ENCODE data around the gene FBXW4. TPM values are rescaled to one million over a fixed set of nuclear protein-coding genes. Genes with fewer than 3 reads are reported as not detected.

The FBXW4 gene
- total RNA-seq, 6 experiments from 2014 or later, result 15.1 to 29.5 (median 25.6) TPM

DNA sequence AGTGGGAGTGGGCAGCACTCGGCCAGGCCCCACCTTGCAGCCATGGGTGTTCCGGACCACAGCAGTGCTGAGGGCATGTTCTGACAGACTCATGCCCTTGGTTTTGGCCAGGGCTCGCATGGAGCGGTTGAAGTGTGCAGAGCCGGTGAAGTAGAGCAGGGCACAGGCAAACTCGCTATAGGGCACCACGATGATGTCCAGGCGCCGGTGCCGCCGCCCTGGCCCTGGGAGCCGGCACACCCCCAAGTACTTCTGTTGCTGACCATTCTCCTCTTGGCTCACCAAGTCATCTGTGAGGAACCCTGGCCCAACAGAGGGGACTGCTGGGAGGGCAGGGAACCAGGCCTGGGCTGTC is 115.5 kb downstream of the FBXW4 start:
- Histone ChIP-seq H3K27ac (no peak overlapping the region), H3K4me3 (no peak overlapping the region), H3K36me3 (peaks cover 0 to 20% (median 0%) of the 10 kb centered on the region in 4 donors), H3K27me3 (no peaks in the 10 kb centered on the region), H3K9me3 (no peaks in the 10 kb centered on the region), H3K4me1 (no peaks in the 10 kb centered on the region)
- DNase-seq (no peak), ATAC-seq (no peak)
- no CpG with 5 or more reads among the region's 12 CpGs for WGBS (ENCODE audit: insufficient coverage, low coverage, low lambda C conversion rate, missing lambda C conversion rate)
- intact Hi-C loops (cut with DNase I), result no loop called here
- TF ChIP-seq, protein P1, sequence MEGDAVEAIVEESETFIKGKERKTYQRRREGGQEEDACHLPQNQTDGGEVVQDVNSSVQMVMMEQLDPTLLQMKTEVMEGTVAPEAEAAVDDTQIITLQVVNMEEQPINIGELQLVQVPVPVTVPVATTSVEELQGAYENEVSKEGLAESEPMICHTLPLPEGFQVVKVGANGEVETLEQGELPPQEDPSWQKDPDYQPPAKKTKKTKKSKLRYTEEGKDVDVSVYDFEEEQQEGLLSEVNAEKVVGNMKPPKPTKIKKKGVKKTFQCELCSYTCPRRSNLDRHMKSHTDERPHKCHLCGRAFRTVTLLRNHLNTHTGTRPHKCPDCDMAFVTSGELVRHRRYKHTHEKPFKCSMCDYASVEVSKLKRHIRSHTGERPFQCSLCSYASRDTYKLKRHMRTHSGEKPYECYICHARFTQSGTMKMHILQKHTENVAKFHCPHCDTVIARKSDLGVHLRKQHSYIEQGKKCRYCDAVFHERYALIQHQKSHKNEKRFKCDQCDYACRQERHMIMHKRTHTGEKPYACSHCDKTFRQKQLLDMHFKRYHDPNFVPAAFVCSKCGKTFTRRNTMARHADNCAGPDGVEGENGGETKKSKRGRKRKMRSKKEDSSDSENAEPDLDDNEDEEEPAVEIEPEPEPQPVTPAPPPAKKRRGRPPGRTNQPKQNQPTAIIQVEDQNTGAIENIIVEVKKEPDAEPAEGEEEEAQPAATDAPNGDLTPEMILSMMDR (IDR thresholded peaks at IDR 0.05), result no peak
- TF ChIP-seq POLR2A (IDR thresholded peaks at IDR 0.05), result no peak

DNA sequence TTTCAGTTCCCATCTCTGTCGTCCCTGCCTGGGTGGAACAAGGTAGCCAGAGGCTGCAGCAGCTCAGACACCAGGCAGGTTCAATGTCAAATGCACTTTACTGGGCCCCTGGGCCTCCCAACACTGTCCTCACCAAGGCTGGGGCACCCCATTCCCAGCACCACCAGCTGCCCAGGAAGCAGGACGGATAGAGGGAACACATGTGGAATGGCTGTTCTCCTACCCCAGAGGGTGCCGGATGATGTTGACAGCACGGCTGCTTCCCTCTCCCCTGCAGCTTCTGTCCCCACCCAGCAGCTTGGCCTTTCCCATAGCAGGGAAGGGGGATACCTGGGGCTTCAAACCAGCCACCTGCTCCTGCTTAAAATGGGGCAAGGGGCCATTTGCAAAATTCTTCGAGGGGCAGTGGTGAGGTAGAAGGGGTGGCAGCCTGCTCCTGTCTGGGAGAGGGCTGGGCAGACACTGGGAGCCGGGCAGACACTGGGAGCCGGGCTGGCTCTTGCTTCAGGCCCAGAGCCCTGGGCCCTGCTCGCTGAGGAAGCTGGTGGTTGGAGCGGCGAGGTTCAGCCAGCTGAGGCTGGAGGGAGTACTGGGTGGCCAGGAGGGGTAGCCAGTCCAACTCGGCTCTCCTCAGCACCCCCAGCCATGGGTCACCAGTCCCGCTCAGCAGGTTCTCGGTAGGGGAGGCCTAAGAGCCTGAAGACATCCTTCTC is 116.0 kb downstream of the FBXW4 start:
- peaks cover 0 to 20% (median 0%) of the 10 kb centered on the region in 4 donors for H3K36me3 ChIP-seq
- H3K4me1 ChIP-seq, result no peaks in the 10 kb centered on the region
- WGBS (ENCODE audit: insufficient coverage, low coverage, low lambda C conversion rate, missing lambda C conversion rate), result 80% methylated on average over 1 of the region's 13 CpGs
- no peak for DNase-seq
- TF ChIP-seq, protein P1 (IDR thresholded peaks at IDR 0.05), result no peak
- no peak for TF ChIP-seq POLR2A (IDR thresholded peaks at IDR 0.05)
- H3K9me3 ChIP-seq, result no peaks in the 10 kb centered on the region
- no peak for ATAC-seq
- H3K4me3 ChIP-seq, result no peak overlapping the region
- H3K27me3 ChIP-seq, result no peaks in the 10 kb centered on the region
- intact Hi-C loops (cut with DNase I), result no loop called here
- no peak overlapping the region for H3K27ac ChIP-seq

DNA sequence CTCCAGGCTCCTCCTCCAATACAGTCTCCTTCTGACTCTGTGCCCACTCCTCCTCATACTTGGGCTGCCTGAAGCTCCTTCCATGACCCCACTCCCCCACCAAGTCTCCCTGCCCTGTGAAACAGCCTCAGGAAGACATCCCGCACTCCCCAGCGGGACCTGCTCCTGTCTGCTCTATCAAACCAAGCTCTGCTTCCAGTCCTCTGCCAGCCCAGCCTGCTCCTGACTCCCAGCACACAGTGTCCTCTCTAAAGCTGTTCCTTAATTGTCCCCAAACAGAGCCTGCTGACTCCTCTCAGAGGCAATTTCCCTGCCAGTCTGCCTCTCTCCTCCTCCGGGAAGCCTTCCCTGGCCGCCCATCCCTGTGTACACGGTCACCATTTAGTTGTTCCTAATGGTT is 116.8 kb downstream of the FBXW4 start:
- Histone ChIP-seq H3K27ac (no peak overlapping the region), H3K9me3 (no peaks in the 10 kb centered on the region), H3K4me1 (no peaks in the 10 kb centered on the region), H3K27me3 (no peaks in the 10 kb centered on the region), H3K4me3 (no peak overlapping the region), H3K36me3 (peaks cover 0 to 16% (median 0%) of the 10 kb centered on the region in 4 donors)
- WGBS (ENCODE audit: insufficient coverage, low coverage, low lambda C conversion rate, missing lambda C conversion rate), result 100% methylated on average over 2 of the region's 5 CpGs
- TF ChIP-seq, protein P1 (IDR thresholded peaks at IDR 0.05), result no peak
- no peak for TF ChIP-seq POLR2A (IDR thresholded peaks at IDR 0.05)
- ATAC-seq (no peak), DNase-seq (no peak)
- intact Hi-C loops (cut with DNase I), result no loop called here

DNA sequence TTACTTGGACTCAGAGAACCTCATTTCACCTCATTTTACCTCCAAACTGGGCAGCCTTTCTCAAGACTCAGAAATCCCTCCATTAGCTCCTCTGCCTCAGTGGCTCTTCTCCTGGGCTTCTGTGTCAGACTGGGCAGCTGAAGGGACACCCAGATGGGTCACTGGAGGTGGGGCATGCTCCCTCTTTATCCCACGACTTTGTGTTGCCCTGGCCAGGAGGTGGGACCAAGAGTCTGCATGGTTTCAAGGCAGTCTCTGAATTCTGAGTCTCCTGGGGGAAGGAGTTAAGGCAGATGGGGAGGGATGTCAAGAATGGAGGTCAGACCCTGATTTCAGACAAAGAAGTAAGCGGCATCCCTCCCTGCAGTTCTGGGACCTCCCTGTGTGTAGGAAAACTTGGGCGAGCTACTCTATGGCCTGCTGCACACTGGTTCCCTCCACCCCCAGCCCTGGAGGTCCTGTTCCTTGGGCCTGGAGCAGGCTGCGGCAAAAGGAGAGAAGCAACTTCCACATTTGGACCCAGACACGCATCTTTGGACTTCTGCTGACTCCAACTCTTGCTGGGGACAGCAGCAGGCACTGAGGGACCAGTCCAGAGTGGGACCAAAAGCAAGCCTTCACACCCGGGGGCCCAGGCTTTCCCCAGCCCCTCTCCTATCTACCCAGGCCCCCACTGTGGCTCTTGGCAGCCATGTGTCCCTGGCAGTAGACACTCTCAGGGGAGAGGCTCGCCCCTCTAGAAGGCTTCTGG is 117.7 kb downstream of the FBXW4 start:
- peaks cover 0 to 16% (median 0%) of the 10 kb centered on the region in 4 donors for H3K36me3 ChIP-seq
- H3K9me3 ChIP-seq, result peaks cover 0 to 6% (median 0%) of the 10 kb centered on the region in 4 donors
- intact Hi-C loops (cut with DNase I), result no loop called here
- 43% methylated on average over 1 of the region's 7 CpGs for WGBS (ENCODE audit: insufficient coverage, low coverage, low lambda C conversion rate, missing lambda C conversion rate)
- TF ChIP-seq, protein P1 (IDR thresholded peaks at IDR 0.05), result no peak
- no peak for TF ChIP-seq POLR2A (IDR thresholded peaks at IDR 0.05)
- no peak overlapping the region for H3K4me3 ChIP-seq
- no peak overlapping the region for H3K27ac ChIP-seq
- DNase-seq (no peak), ATAC-seq (no peak)
- H3K27me3 ChIP-seq, result no peaks in the 10 kb centered on the region
- no peaks in the 10 kb centered on the region for H3K4me1 ChIP-seq

All from right lobe of liver (tissue), 6 donors.